Fibroblast of skin of left biceps (primary cell): ENCODE results near the gene ZNF394.

ENCODE experiments used
- DNase-seq, 2 experiments: peaks; one replicate each; pipeline ENCODE4 v3.0.0-alpha.2; 2013; ENCODE audit warnings: low read depth in 2 of 2

ZNF394 gene

GRCh38 chr7:99449326-99449725 is 50.8 kb downstream of the ZNF394 start:
- no peak for DNase-seq

GRCh38 chr7:99448855-99449254 is 51.2 kb downstream of the ZNF394 start:
- no peak for DNase-seq

- no peak for DNase-seq
Observed at GRCh38 chr7:99447943-99448342, 52.1 kb downstream of the ZNF394 start.

- DNase-seq, result no peak
Observed at GRCh38 chr7:99446096-99446495, 54.0 kb downstream of the ZNF394 start.
